IMR-90 (cell line): Measurements from ENCODE around the gene NACC2.

ENCODE experiments used
- CEBPB ChIP-seq: IDR thresholded peaks from 2 replicates; pipeline ENCODE4 v1.6.1; 2012; ENCODE audit warnings: low read depth, low read length, improper control_type of control experiment
- CHD1 ChIP-seq: IDR thresholded peaks from 2 replicates; pipeline ENCODE4 v1.6.1; 2012; ENCODE audit warnings: low read depth, low read length, improper control_type of control experiment
- MAFK ChIP-seq: IDR thresholded peaks from 2 replicates; pipeline ENCODE4 v1.6.1; 2012; ENCODE audit warnings: low read depth, low read length, improper control_type of control experiment
- MAZ ChIP-seq: IDR thresholded peaks from 2 replicates; pipeline ENCODE4 v1.6.1; 2012; ENCODE audit warnings: low read depth, mild to moderate bottlenecking, low read length, improper control_type of control experiment, moderate library complexity, borderline replicate concordance
- POLR2A ChIP-seq: IDR thresholded peaks from 2 replicates; pipeline ENCODE4 v1.6.1; 2012; ENCODE audit warnings: mild to moderate bottlenecking, low read depth, low read length
- RAD21 ChIP-seq: IDR thresholded peaks from 2 replicates; pipeline ENCODE4 v1.6.1; 2012; ENCODE audit warnings: low read length, improper control_type of control experiment
- RCOR1 ChIP-seq: IDR thresholded peaks from 2 replicates; pipeline ENCODE4 v1.6.1; 2012; ENCODE audit warnings: mild to moderate bottlenecking, low read length, improper control_type of control experiment; ENCODE audit not compliant: insufficient replicate concordance
- SMC3 ChIP-seq: fragments of 150-350 bp; IDR thresholded peaks from 2 replicates; pipeline ENCODE4 v1.6.1; 2016; ENCODE audit warnings: low read depth, mild to moderate bottlenecking, antibody characterized with exemption, low read length, moderate library complexity
- TF ChIP-seq, protein P1 (sequence below): conservative IDR thresholded peaks from 2 replicates; pipeline ENCODE4 v1.5.1; 2012; ENCODE audit warnings: mild to moderate bottlenecking, low read depth, low read length, improper control_type of control experiment
- TF ChIP-seq, protein P2 (sequence below): fragments of 150-350 bp; IDR thresholded peaks from 2 replicates; pipeline ENCODE4 v1.6.1; 2017; ENCODE audit warnings: mild to moderate bottlenecking, antibody characterized with exemption, low read length, low read depth

DNA sequence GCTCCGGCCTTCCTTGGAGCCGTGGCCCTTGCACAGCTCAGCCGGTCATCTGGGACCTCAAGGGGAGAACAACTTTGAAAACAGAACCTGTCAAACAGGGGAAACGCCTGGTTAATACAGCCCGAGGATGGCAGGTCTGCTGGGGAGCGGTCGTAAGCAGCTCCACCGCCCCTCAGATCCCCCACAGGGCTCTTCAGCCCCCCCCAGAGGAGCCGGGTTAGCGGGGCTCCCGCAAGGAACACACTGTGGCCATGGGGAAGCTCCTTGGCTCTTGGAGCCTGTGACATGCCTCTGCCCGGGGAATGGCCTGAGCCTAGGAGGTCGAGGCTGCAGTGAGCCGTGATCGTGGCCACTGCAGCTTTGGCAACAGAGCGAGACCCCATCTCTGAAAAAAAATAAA is 16.8 kb upstream of the NACC2 start:
- TF ChIP-seq, protein P1, sequence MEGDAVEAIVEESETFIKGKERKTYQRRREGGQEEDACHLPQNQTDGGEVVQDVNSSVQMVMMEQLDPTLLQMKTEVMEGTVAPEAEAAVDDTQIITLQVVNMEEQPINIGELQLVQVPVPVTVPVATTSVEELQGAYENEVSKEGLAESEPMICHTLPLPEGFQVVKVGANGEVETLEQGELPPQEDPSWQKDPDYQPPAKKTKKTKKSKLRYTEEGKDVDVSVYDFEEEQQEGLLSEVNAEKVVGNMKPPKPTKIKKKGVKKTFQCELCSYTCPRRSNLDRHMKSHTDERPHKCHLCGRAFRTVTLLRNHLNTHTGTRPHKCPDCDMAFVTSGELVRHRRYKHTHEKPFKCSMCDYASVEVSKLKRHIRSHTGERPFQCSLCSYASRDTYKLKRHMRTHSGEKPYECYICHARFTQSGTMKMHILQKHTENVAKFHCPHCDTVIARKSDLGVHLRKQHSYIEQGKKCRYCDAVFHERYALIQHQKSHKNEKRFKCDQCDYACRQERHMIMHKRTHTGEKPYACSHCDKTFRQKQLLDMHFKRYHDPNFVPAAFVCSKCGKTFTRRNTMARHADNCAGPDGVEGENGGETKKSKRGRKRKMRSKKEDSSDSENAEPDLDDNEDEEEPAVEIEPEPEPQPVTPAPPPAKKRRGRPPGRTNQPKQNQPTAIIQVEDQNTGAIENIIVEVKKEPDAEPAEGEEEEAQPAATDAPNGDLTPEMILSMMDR, result no peak
- TF ChIP-seq RAD21, result no peak
- TF ChIP-seq, protein P2, sequence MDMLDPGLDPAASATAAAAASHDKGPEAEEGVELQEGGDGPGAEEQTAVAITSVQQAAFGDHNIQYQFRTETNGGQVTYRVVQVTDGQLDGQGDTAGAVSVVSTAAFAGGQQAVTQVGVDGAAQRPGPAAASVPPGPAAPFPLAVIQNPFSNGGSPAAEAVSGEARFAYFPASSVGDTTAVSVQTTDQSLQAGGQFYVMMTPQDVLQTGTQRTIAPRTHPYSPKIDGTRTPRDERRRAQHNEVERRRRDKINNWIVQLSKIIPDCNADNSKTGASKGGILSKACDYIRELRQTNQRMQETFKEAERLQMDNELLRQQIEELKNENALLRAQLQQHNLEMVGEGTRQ, result no peak
- no peak for TF ChIP-seq POLR2A
- TF ChIP-seq MAFK, result no peak
- no peak for TF ChIP-seq MAZ
- no peak for TF ChIP-seq RCOR1
- no peak for TF ChIP-seq CHD1
- no peak for TF ChIP-seq CEBPB
- no peak for TF ChIP-seq SMC3
